Measurements from ENCODE around the gene PCED1A.

GRCh38 chr20:2874456-2874855 is 34.0 kb upstream of the PCED1A start:
- no peak for TF ChIP-seq POLR2A (IDR thresholded peaks at IDR 0.05)
- no peak for TF ChIP-seq CTCF (IDR thresholded peaks at IDR 0.05)
- TF ChIP-seq POLR2AphosphoS5 (IDR thresholded peaks at IDR 0.05), result no peak

Measured in sigmoid colon (tissue), 4 donors.